ENCODE results near the gene ITM2C.

DNA sequence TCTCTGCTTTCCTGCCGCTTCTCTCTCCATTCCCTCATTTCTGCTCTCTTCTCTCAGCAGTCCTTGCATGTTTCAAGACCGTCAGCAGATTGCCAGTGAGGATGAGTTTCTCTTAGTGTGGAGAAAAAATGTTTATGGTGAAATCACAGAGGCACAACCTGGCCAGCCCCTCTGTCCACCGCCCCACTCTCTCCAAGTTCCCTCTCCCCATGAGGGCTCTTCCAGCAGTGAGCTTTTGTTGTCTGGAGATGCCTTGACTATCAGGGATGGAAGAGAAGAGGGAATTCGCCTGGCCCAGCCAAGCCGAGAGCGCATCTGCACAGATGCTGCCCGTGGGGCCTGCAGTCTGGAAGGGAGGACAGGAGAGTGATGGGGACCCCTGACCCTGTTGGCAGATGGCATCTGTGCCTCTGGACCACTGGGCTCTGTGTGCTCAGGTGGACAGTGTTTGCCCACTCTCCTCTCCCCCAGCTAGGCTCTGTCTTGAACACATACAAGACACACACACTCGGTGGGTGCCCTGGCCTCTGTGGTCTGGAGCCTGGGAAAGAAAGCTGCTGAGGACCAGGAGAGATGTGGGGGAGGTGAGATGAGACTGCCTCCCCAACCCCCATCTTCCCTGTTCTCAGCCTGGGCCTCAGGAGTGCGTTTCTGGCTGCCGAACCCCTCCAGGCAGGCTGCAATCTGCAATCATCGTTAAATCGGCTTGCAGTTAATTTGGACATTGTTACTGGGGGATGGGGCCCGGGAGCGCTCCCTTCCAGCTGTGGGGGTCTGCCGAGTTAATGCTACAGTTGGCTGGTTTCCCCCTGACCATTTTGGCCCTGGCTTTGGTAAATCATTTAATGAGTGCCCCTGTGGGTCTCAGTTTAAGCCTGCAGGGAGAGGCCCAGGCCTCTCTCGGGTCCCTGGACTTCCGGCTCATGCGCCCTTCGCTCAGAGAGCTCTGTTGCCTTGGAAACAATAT, 4.5 kb downstream of the ITM2C start:
- TF ChIP-seq, protein P1, sequence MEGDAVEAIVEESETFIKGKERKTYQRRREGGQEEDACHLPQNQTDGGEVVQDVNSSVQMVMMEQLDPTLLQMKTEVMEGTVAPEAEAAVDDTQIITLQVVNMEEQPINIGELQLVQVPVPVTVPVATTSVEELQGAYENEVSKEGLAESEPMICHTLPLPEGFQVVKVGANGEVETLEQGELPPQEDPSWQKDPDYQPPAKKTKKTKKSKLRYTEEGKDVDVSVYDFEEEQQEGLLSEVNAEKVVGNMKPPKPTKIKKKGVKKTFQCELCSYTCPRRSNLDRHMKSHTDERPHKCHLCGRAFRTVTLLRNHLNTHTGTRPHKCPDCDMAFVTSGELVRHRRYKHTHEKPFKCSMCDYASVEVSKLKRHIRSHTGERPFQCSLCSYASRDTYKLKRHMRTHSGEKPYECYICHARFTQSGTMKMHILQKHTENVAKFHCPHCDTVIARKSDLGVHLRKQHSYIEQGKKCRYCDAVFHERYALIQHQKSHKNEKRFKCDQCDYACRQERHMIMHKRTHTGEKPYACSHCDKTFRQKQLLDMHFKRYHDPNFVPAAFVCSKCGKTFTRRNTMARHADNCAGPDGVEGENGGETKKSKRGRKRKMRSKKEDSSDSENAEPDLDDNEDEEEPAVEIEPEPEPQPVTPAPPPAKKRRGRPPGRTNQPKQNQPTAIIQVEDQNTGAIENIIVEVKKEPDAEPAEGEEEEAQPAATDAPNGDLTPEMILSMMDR (IDR thresholded peaks at IDR 0.05): no peak
- TF ChIP-seq POLR2A (IDR thresholded peaks at IDR 0.05): no peak

Measured in uterus (tissue), 2 donors.